HepG2 (cell line): Measurements from ENCODE around the gene VPS13D. TPM values are rescaled to one million over a fixed set of nuclear protein-coding genes. Genes with fewer than 3 reads are reported as not detected.

Source experiments
- ATAC-seq: fragments of 200-7000 bp; cut with Tn5 transposase; 3 replicates; pipeline ENCODE4 v1.9.1; 2020; ENCODE audit warnings: mild to moderate bottlenecking, moderate library complexity
- BruUV-seq: library from RNA; stranded (reverse); fragments of 400-500 nt; replicated peaks from 2 replicates; lab custom pipeline; 2021; lab: Mats Ljungman, UMichigan
- CTCF ChIA-PET: fragments of 300-600 bp; formaldehyde crosslinking; extraction: SDS; loops from one replicate; lab custom pipeline; 2021; ENCODE audit warnings: low total read pairs, inconsistent platforms, low intra/inter-chr PET ratio; lab: Yijun Ruan, JAX
- POLR2A ChIA-PET: fragments of 350-600 bp; sonication (Branson Sonifier 250); formaldehyde crosslinking; loops from one replicate; lab custom pipeline; 2020; ENCODE audit warnings: antibody characterized with exemption, inconsistent platforms; lab: Yijun Ruan, JAX
- DNase-seq: peaks from one replicate; pipeline ENCODE4 v3.0.0-alpha.2; 2015; ENCODE audit warnings: low spot score
- FAIRE-seq: peaks from 3 replicates; lab custom pipeline; 2011; peaks lifted over from hg19 to GRCh38; lab: Jason Lieb, UNC
- H2AFZ ChIP-seq: one replicate; pipeline ENCODE4 v1.6.1; 2011; ENCODE audit warnings: low read length, inconsistent platforms
- H3K27ac ChIP-seq: fragments of 300-600 bp; 3 replicates; pipeline ENCODE4 v1.8.0; 2011; ENCODE audit warnings: mixed run types, mild to moderate bottlenecking, mixed read lengths, low read length, inconsistent platforms; ENCODE audit not compliant: insufficient read depth; ENCODE audit errors: extremely low read length
- H3K27me3 ChIP-seq, 2 experiments: fragments of 200-600 bp in 1 of 2; 2 replicates in 1 of 2; 3 replicates in 1 of 2; pipeline versions ENCODE4 v1.6.0 to v1.8.0; 2011; ENCODE audit warnings: low read length in 2 of 2, mild to moderate bottlenecking in 2 of 2, moderate library complexity in 2 of 2, inconsistent platforms in 1 of 2; ENCODE audit not compliant: insufficient read depth in 2 of 2, control insufficient read depth in 1 of 2
- H3K36me3 ChIP-seq, 2 experiments: fragments of 200-600 bp in 1 of 2; replicated peaks in 1 of 2; 2 replicates in 1 of 2; 3 replicates in 1 of 2; pipeline versions ENCODE4 v1.5.1 to v1.8.0; 2011; ENCODE audit warnings: low read length in 2 of 2, inconsistent platforms in 1 of 2; ENCODE audit not compliant: insufficient read depth in 2 of 2, control insufficient read depth in 1 of 2
- H3K4me1 ChIP-seq: 2 replicates; pipeline ENCODE4 v1.5.1; 2012; ENCODE audit warnings: low read length, inconsistent platforms; ENCODE audit not compliant: insufficient read depth
- H3K4me2 ChIP-seq: 2 replicates; pipeline ENCODE4 v1.6.0; 2011; ENCODE audit warnings: low read depth, low read length, inconsistent platforms
- H3K4me3 ChIP-seq, 3 experiments: fragments of 200-600 bp in 1 of 3; sonication (generic), shearing (Covaris generic) in 1 of 3; replicated peaks in 1 of 3; 2 replicates each; pipeline ENCODE4 v1.5.1; 2011 to 2016; ENCODE audit warnings: low read length in 3 of 3, inconsistent platforms in 2 of 3, low read depth in 2 of 3, mild to moderate bottlenecking in 2 of 3, control low read depth in 1 of 3, mixed read lengths in 1 of 3; ENCODE audit not compliant: insufficient read depth in 1 of 3
- H3K79me2 ChIP-seq: one replicate; pipeline ENCODE4 v1.6.1; 2011; ENCODE audit warnings: low read length, inconsistent platforms; ENCODE audit not compliant: insufficient read depth
- H3K9ac ChIP-seq: 2 replicates; pipeline ENCODE4 v1.6.0; 2011; ENCODE audit warnings: mild to moderate bottlenecking, low read depth, low read length, inconsistent platforms; ENCODE audit not compliant: insufficient read depth
- H3K9me3 ChIP-seq: 2 replicates; pipeline ENCODE4 v1.5.1; 2012; ENCODE audit warnings: mild to moderate bottlenecking, low read length
- H4K20me1 ChIP-seq: 2 replicates; pipeline ENCODE4 v1.6.0; 2011; ENCODE audit warnings: inconsistent platforms, mild to moderate bottlenecking, low read length, moderate library complexity; ENCODE audit not compliant: insufficient read depth
- AHDC1 ChIP-seq: sonication (generic); formaldehyde crosslinking; IDR thresholded peaks from 2 replicates; pipeline ENCODE4 v1.5.1; 2020; ENCODE audit warnings: mild to moderate bottlenecking, missing genetic modification reagents, borderline replicate concordance
- ATAD3A ChIP-seq: sonication (generic); formaldehyde crosslinking; IDR thresholded peaks from 2 replicates; pipeline ENCODE4 v1.4.0; 2020; ENCODE audit warnings: missing genetic modification reagents
- FOSL2 ChIP-seq: sonication (generic); formaldehyde crosslinking; IDR thresholded peaks from 2 replicates; pipeline ENCODE4 v1.4.0; 2020; ENCODE audit warnings: missing genetic modification reagents
- HNF1A ChIP-seq, 2 experiments: sonication (generic) in 1 of 2; formaldehyde crosslinking in 1 of 2; IDR thresholded peaks; 2 replicates each; pipeline versions ENCODE4 v1.4.0 to v1.6.1; 2016 to 2020; ENCODE audit warnings: borderline replicate concordance in 1 of 2, low read depth in 1 of 2, mild to moderate bottlenecking in 1 of 2, missing genetic modification reagents in 1 of 2
- MEIS2 ChIP-seq: sonication (generic); formaldehyde crosslinking; IDR thresholded peaks from 2 replicates; pipeline ENCODE4 v1.9.0; 2021; ENCODE audit warnings: mild to moderate bottlenecking, missing genetic modification reagents
- POLR2AphosphoS2 ChIP-seq: IDR thresholded peaks from 2 replicates; pipeline ENCODE4 v1.6.1; 2011; ENCODE audit warnings: low read depth, low read length, improper control_type of control experiment
- TBX2 ChIP-seq: sonication (generic); formaldehyde crosslinking; IDR thresholded peaks from 2 replicates; pipeline ENCODE4 v1.5.0; 2020; ENCODE audit warnings: missing genetic modification reagents, mild to moderate bottlenecking, borderline replicate concordance
- ZBTB37 ChIP-seq: sonication (generic); formaldehyde crosslinking; IDR thresholded peaks from 2 replicates; pipeline ENCODE4 v1.4.0; 2020; ENCODE audit warnings: mild to moderate bottlenecking, missing genetic modification reagents
- ZFP37 ChIP-seq: sonication (generic); formaldehyde crosslinking; IDR thresholded peaks from 2 replicates; pipeline ENCODE4 v1.4.0; 2020; ENCODE audit warnings: missing genetic modification reagents, borderline replicate concordance
- ZNF253 ChIP-seq: sonication (generic); formaldehyde crosslinking; IDR thresholded peaks from 2 replicates; pipeline ENCODE4 v1.8.0; 2022; ENCODE audit warnings: mild to moderate bottlenecking, missing genetic modification reagents, borderline replicate concordance
- ZNF275 ChIP-seq: sonication (generic); formaldehyde crosslinking; IDR thresholded peaks from 2 replicates; pipeline ENCODE4 v1.8.0; 2022; ENCODE audit warnings: missing genetic modification reagents, mild to moderate bottlenecking, inconsistent platforms, borderline replicate concordance
- WGBS: methylation state at CpG from one replicate; pipeline ENCODE4 v1.1.6; 2017; ENCODE audit warnings: low lambda C conversion rate; 5-methylcytosine and 5-hydroxymethylcytosine counted together
- in situ Hi-C: cut with HindIII; loops from 2 replicates; pipeline ENCODE4 v1.10.0; 2017; ENCODE audit warnings: low pct_unique_long_range_greater_than_20kb; ENCODE audit not compliant: extremely low pct_ligation_motif_present
- intact Hi-C: fragments of 100-400 bp; cut with micrococcal nuclease; formaldehyde crosslinking; loops from one replicate; pipeline ENCODE4 v1.10.0; 2022; ENCODE audit not compliant: unreplicated experiment
- polyA plus RNA-seq, 8 experiments: library from polyadenylated mRNA; depleted of rRNA in 3 of 8; stranded (reverse) in 7 of 8; unstranded in 1 of 8; fragments of >200 nt; fragmentation: Illumina TruSeq in 4 of 8; extraction: Trizol in 4 of 8; gene quantifications; 2 replicates each; pipeline versions ENCODE4 v1.2.1 to v1.2.3, GENCODE V29; 2011 to 2016; ENCODE audit warnings: low read depth in 4 of 8, missing spikeins in 1 of 8, mixed read lengths in 1 of 8; ENCODE audit not compliant: insufficient read depth in 1 of 8
- total RNA-seq, 5 experiments: library from RNA; depleted of rRNA; stranded (reverse); fragments of >200 nt; fragmentation: Illumina TruSeq; extraction: Trizol; gene quantifications; 2 replicates each; pipeline ENCODE4 v1.2.3, GENCODE V29; 2016; ENCODE audit warnings: low read depth in 1 of 5

VPS13D gene
- total and polyA plus RNA-seq, 2 of the 13 experiments (the other 11 are each of a cell fraction or from before 2014, with no cell fraction given): 8.6 to 13.9 TPM

GRCh38 chr1:12508849-12509248, 279.0 kb downstream of the VPS13D start:
- BruUV-seq: no TSS peak
- DNase-seq: no peak
- no peaks in the 10 kb centered on the region for H3K79me2 ChIP-seq
- H4K20me1 ChIP-seq: no peaks in the 10 kb centered on the region
- no peak for ATAC-seq
- ChIA-PET CTCF (no interaction called here), POLR2A (interaction anchor here (1.1 kb wide), 1 partner anchor 106 kb away, joined by 3 read pairs; no protein-coding TSS in a partner anchor)
- no peak overlapping the region for H3K9ac ChIP-seq
- H3K36me3 ChIP-seq: peaks cover 3 to 10% of the 10 kb centered on the region in 2 experiments; a peak in 4 of 5 replicates
- intact Hi-C loops: no loop called here
- H3K4me3 ChIP-seq: no peak overlapping the region
- FAIRE-seq: no peak
- 97% methylated on average over 11 of the region's 11 CpGs for WGBS
- in situ Hi-C loops: no loop called here
- peaks cover 12% of the 10 kb centered on the region; the same call in 1 of the 2 replicates for H3K4me1 ChIP-seq
- no peaks in the 10 kb centered on the region for H3K9me3 ChIP-seq
- H3K4me2 ChIP-seq: no peak overlapping the region
- no peaks in the 10 kb centered on the region; a peak in 1 of 5 replicates for H3K27me3 ChIP-seq
- H3K27ac ChIP-seq: no peak overlapping the region
- H2AFZ ChIP-seq: no peak overlapping the region
- TF ChIP-seq ZFP37 (CRISPR knock-in tag) (no peak), MEIS2 (CRISPR knock-in tag) (no peak), ZBTB37 (CRISPR knock-in tag) (no peak), POLR2AphosphoS2 (no peak), ZNF253 (CRISPR knock-in tag) (no peak), FOSL2 (CRISPR knock-in tag) (no peak), TBX2 (CRISPR knock-in tag) (no peak), AHDC1 (CRISPR knock-in tag) (no peak), HNF1A (IDR thresholded peaks at IDR 0.05; ENCODE audit: low read depth) (no peak), HNF1A (CRISPR knock-in tag; IDR thresholded peaks at IDR 0.05; ENCODE audit: borderline replicate concordance) (no peak), ZNF275 (no peak), ATAD3A (CRISPR knock-in tag) (no peak)
